HAP-1 (cell line): Measurements from ENCODE around the gene NME3.

Source experiments
- DNase-seq, 2 experiments: peaks; one replicate each; pipeline ENCODE4 v3.0.0-alpha.2; 2016 to 2020; ENCODE audit warnings: low spot score in 2 of 2
- H3K27me3 ChIP-seq: fragments of 250-450 bp; sonication (Bioruptor Pico); 2 replicates; pipeline ENCODE4 v1.5.1; 2020; ENCODE audit warnings: low read depth, mild to moderate bottlenecking, moderate library complexity
- H3K36me3 ChIP-seq: fragments of 250-450 bp; sonication (Bioruptor Pico); replicated peaks from 2 replicates; pipeline ENCODE4 v1.5.1; 2020; ENCODE audit warnings: mild to moderate bottlenecking
- H3K4me1 ChIP-seq: fragments of 250-450 bp; sonication (Bioruptor Pico); 2 replicates; pipeline ENCODE4 v1.5.1; 2020; ENCODE audit warnings: mild to moderate bottlenecking
- H3K4me3 ChIP-seq: fragments of 250-450 bp; sonication (Bioruptor Pico); 2 replicates; pipeline ENCODE4 v1.5.1; 2020; ENCODE audit warnings: mild to moderate bottlenecking, moderate library complexity
- H3K9me3 ChIP-seq: fragments of 250-450 bp; sonication (Bioruptor Pico); 2 replicates; pipeline ENCODE4 v1.5.1; 2020; ENCODE audit warnings: mild to moderate bottlenecking, moderate library complexity
- in situ Hi-C: fragments of 300-500 bp; cut with MboI; formaldehyde crosslinking; loops from 3 replicates; pipeline ENCODE4 v1.14.3; 2020; ENCODE audit warnings: low sequenced_read_pairs, inconsistent platforms, mixed read lengths

The NME3 gene

DNA sequence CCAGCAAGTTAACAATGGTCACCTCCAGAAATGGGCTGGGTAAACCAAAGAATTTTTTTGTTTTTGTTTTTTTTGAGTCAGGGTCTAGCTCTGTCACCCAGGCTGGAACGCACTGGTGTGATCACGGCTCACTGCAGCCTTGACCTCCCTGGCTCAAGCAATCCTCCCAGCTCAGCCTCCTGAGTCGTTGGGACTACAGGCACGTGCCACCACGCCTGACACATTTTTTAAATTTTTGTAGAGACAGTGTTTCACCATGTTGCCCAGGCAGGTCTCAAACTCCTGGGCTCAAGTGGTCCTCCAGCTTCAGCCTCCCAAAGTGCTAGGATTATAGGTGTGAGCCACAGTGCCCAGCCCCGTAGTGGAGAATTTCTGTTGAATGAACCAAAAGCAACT, 9.3 kb upstream of the NME3 start:
- in situ Hi-C loops, result no loop called here
- no peak for DNase-seq
- no peaks in the 10 kb centered on the region for H3K9me3 ChIP-seq
- no peaks in the 10 kb centered on the region for H3K27me3 ChIP-seq
- H3K4me3 ChIP-seq, result no peak overlapping the region
- peaks cover 17% of the 10 kb centered on the region for H3K36me3 ChIP-seq
- H3K4me1 ChIP-seq, result no peaks in the 10 kb centered on the region

DNA sequence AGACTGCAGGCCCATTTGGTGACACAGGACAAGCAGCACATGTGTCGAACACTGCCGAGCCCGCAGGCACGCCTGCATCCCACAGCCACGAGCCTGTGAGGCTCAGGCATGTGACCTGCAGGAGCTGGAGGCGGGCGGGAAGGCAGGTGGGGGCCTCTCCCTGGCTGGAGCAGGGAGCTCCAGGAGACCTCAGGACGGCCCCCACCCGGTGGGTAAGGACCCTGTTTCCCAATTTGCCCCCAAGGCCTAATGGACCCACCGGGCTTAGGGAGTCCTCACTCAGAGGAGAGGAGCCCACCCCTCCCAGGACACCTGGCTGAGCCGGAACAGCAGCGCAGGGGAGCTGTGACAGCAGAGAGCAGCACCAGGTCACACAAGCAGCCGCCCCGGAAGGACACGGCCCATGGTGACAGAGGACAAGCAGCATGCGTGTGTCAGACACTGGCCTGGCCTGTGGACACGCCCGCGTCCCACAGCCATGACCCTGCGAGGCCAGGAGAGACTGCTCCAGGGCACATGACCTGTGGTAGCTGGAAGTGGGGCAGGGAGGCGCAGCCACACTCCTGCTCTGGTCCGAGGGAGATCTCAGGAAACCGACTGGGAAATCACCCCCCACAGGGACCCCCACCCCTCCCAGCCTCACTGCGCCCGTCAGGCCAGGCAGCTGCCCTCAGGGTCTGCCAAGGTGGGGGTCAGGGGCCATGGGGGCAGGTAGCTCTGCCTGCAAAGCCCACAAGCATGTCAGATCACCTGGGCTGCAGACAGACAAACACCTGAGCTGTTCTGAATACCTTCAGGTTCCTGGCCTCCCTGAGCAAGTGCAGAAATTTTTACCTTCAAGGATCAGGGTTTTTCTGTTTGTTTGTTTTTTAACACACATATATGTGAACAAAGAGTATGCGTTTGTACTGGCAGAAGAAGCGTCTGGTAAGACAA, 8.7 kb upstream of the NME3 start:
- no peak overlapping the region for H3K4me3 ChIP-seq
- peaks cover 23% of the 10 kb centered on the region for H3K36me3 ChIP-seq
- H3K4me1 ChIP-seq, result no peaks in the 10 kb centered on the region
- H3K27me3 ChIP-seq, result no peaks in the 10 kb centered on the region
- DNase-seq, result no peak
- in situ Hi-C loops, result no loop called here
- H3K9me3 ChIP-seq, result no peaks in the 10 kb centered on the region

DNA sequence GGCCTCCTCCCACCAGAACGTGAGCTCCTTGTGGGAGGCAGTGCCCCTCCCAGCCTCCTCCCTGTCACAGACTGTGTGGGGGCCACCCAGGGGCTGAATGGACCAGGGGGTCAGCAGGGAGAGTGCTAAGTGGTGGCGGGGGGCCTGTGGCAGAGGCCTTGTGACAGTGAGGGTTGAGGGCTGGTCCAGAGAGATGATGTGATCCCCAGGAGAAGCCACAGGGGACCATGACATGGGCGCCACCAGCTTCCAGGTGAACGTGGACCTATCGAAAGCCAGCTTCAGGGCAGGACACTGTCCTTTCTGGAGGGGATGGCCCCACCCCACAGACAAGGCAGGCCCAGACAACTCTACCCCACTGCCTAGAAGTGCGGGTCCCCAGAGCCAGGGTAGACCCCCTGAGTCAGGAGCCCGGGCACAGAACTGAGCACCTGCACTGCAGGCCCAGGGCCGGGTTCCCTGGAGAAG, 7.9 kb upstream of the NME3 start:
- no peak for DNase-seq
- peaks cover 23% of the 10 kb centered on the region for H3K36me3 ChIP-seq
- no peak overlapping the region for H3K4me3 ChIP-seq
- peaks cover 2% of the 10 kb centered on the region; the same call in 1 of the 2 replicates for H3K4me1 ChIP-seq
- in situ Hi-C loops, result no loop called here
- H3K9me3 ChIP-seq, result no peaks in the 10 kb centered on the region
- H3K27me3 ChIP-seq, result no peaks in the 10 kb centered on the region

DNA sequence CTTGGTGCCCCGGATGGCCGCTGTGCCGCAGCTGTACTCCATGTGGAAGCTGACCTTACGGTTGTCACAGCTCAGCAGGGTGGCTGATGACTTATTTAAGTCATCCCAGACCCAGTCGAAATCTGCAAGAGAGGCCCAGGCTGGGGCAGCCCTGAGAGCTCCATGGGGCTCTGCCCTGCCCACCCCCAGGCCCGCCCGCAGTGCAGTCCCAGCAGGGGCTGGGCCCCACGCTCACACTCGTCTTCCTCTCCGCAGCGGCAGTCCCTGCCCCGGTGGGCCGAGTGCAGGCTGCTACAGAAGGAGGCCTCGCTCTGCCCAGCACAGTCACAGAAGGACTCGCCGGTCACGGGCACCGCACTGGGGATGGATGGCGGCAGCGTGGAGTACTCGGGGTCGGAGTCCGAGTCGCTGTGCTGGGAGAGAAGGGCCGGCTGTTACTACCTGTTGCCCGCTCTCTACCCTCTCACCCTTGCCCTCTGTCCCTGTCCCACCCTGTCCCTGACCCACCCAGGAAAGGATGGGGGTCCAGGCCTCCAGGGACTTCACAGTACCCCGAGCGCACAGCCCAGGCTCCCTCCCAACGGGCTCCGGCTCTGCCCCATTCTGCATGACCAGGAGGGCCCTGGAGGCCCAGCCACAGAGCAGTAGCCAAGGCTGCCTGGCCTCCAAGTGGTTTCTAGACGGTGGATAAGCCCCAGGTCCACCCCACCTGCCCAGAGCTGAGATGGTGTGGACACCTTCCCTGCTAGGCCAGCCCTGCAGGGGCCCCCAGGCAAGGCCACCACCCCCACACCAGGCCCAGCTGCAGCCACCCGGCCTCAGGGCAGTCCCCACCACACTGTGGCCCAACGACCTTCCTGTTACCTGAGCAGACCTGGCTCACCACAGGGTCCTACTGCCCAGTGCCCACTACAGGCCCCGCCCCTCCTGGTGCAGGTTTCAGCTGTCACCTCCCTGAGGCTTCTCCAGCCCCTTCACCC, 7.1 kb upstream of the NME3 start:
- Histone ChIP-seq H3K9me3 (no peaks in the 10 kb centered on the region), H3K4me3 (no peak overlapping the region), H3K27me3 (no peaks in the 10 kb centered on the region), H3K36me3 (peaks cover 21% of the 10 kb centered on the region), H3K4me1 (peaks cover 3% of the 10 kb centered on the region; the same call in 1 of the 2 replicates)
- in situ Hi-C loops, result no loop called here
- DNase-seq, result no peak

DNA sequence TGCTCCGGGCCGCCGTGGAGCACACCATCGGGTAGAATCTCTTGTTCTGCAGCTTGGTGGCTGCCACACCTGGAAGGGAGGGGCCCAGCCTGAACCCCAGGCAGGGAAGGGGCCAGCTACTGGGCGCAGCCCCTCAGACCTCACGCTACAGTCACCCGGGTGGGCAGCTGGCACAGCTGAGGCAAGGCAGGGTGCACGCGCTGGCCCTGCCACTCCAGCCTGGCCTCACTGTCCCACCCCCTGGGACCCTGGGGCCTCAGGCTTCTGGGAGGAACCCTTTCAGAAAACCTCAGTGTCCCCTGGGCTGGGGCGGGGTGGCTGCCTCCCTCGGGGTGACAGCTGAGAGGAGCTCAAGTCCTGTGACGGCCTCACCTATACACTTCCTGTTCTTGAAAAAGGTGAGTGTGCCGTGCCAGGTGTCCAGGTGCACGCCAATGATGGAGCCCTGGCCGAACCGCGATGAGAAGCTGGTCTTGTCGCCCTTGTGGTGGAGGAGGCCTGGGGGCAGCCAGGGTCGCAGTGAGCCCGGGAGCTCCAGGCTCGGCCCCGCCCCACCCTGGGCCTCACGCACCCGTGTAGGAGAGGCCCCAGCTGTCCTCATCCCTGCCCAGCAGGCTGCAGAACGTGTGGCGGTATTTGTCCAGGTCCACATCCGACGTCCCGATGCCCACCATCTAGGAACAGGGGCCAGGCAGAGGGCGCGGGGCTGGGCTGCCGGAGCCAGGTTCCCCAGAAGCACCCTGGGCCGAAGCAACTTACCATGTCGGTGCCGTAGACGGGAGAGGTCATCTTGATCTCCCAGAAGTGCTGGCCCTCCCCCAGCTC, 6.2 kb upstream of the NME3 start:
- Histone ChIP-seq H3K9me3 (no peaks in the 10 kb centered on the region), H3K4me3 (no peak overlapping the region), H3K4me1 (peaks cover 3% of the 10 kb centered on the region; the same call in 1 of the 2 replicates), H3K36me3 (peaks cover 24% of the 10 kb centered on the region), H3K27me3 (no peaks in the 10 kb centered on the region)
- in situ Hi-C loops, result no loop called here
- no peak for DNase-seq

DNA sequence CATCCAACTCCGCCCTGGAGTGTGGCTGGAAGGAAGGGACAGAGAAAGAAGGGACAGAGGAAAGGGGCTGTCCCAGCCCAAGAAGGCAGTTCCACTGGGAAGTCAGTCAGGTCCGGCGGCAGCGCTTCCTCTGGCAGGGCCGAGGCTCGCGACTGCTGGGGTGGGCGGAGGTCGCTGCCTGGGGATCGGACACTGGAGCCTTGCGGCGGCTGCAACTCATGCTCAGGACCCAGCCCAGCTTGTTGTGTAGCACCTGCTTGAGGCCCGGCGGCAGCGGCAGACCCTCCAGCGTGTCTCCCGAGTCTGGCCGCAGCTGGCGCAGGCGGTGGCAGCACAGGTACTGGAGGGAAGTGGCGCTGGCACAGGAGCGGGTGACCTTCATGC, 5.6 kb upstream of the NME3 start:
- in situ Hi-C loops, result no loop called here
- no peaks in the 10 kb centered on the region for H3K27me3 ChIP-seq
- H3K4me3 ChIP-seq, result no peak overlapping the region
- peaks cover 30% of the 10 kb centered on the region for H3K36me3 ChIP-seq
- no peaks in the 10 kb centered on the region for H3K9me3 ChIP-seq
- no peak for DNase-seq
- H3K4me1 ChIP-seq, result peaks cover 3% of the 10 kb centered on the region; the same call in 1 of the 2 replicates

DNA sequence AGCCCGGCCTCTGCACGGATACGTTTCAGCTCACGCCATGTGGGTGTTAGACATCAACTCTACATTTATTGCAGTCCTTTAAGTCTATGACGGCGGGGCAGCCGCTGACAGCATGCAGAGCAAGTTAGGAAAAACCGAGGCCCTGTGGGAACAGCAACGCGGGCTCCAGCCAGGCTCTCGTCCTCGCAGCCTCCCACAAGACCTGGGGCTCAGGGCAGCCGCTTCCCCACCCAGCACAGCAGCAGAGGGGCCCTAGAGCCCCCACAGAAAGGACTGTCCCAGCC, 5.3 kb upstream of the NME3 start:
- in situ Hi-C loops, result no loop called here
- Histone ChIP-seq H3K4me3 (no peak overlapping the region), H3K4me1 (peaks cover 3% of the 10 kb centered on the region; the same call in 1 of the 2 replicates), H3K9me3 (no peaks in the 10 kb centered on the region), H3K36me3 (peaks cover 33% of the 10 kb centered on the region), H3K27me3 (no peaks in the 10 kb centered on the region)
- no peak for DNase-seq

DNA sequence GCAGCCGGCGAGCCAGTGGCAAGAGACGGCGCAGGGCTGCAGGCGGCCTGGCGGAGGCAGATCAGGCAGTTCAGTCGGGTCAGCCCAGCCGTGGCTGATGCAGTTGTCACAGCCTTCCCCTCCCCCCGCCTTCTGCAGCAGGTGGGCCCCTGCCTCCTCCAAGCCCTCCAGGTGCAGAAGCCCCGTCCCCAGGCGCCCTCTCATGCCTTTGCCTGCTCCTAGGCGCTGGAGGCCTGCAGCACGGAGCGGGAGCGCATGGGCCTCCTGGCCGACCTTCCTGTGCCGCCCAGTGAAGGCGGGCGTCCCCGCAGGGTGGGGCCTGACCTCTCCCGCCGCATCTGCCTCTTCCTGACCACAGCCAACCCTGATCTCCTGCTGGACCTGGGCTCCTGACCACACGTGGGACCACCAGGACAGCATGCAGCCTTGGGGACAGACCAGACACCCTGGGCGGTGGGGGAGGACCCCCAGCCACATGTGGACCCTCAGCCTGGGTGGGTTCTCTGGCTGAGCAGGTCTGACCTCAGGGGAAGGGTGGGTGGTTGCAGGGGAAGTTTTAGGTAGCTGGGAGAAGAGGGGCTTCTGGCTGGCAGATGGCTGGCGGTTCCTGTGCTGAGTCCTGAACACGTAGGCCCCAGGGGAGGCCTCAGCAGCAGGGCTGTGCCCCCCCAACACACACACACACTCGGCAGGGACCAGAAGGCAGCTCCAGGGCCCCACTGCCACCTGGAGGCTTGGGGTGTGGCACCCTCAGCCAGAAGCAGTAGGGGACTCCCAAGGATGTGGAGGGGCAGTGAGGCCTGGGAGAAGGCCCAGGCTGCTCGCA, 4.7 kb upstream of the NME3 start:
- Histone ChIP-seq H3K4me3 (no peak overlapping the region), H3K4me1 (peaks cover 3% of the 10 kb centered on the region; the same call in 1 of the 2 replicates), H3K27me3 (no peaks in the 10 kb centered on the region), H3K36me3 (peaks cover 33% of the 10 kb centered on the region), H3K9me3 (no peaks in the 10 kb centered on the region)
- DNase-seq, result no peak
- in situ Hi-C loops, result no loop called here

DNA sequence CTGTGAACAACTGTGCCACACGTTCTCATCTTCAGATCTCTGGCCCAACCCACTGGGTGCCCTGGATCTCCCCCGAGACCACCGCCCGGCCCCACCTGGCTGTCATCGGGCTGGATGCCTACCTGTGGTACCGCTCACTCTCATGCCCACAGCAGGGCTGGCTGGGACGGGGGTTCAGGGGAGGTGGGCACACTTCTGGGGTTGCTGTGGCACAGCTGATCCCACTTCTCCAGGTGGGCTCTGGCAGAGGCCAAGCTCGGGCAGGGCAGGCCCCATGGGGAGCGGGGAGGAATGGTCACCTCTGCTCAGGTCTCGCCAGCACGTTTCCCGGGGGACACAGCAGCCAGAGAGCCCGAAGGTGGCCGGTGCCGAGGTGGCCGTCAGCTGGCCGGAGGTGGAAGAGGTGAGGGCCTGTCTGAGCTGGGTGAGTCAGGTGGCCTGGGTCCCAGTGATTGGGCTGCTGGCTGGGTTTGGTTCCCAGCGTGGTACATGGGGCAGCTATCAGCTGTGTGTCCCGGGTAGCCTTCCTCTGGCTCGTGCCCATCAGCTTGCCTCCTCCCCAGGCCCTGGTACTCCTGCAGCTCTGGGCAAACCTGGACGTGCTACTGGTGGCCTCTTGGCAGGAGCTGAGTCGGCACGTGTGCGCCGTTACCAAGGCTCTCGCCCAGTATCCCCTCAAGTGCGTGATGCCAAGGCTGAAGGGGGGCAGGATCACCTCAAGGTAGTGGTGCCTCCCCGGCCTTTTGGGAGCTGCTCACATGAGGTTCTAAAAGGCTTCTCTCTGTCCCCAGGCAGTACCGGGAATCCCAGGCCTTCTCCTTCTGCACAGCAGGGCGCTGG, 3.9 kb upstream of the NME3 start:
- in situ Hi-C loops, result no loop called here
- H3K27me3 ChIP-seq, result no peaks in the 10 kb centered on the region
- peaks cover 39% of the 10 kb centered on the region for H3K36me3 ChIP-seq
- no peak overlapping the region for H3K4me3 ChIP-seq
- H3K4me1 ChIP-seq, result peaks cover 6% of the 10 kb centered on the region; the same call in 1 of the 2 replicates
- no peak for DNase-seq
- H3K9me3 ChIP-seq, result no peaks in the 10 kb centered on the region

DNA sequence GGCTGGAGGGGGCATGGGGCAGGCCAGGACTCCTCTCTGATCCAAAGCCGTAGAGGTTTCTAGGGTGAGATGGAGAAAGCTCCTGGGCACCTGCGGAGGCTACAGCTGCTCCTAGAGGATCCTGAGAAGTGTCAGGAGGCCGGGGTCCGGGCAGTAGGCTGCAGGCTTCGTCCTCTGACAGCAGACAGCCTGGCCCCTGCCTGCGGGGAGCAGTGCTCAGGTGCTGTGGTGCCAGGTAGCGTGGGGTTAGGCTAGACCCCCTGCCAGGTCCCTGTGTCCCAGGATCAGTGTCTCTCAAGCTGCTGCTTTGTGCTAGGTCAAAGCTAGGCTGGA, 3.1 kb upstream of the NME3 start:
- Histone ChIP-seq H3K27me3 (no peaks in the 10 kb centered on the region), H3K4me3 (peak overlapping the region; percentile 86), H3K4me1 (peaks cover 6% of the 10 kb centered on the region; the same call in 1 of the 2 replicates), H3K9me3 (no peaks in the 10 kb centered on the region), H3K36me3 (peaks cover 47% of the 10 kb centered on the region)
- no peak for DNase-seq
- in situ Hi-C loops, result loop anchor here (5.0 kb wide), 1 partner anchor 67 kb away; the partner anchor contains the start of gene MAPK8IP3

DNA sequence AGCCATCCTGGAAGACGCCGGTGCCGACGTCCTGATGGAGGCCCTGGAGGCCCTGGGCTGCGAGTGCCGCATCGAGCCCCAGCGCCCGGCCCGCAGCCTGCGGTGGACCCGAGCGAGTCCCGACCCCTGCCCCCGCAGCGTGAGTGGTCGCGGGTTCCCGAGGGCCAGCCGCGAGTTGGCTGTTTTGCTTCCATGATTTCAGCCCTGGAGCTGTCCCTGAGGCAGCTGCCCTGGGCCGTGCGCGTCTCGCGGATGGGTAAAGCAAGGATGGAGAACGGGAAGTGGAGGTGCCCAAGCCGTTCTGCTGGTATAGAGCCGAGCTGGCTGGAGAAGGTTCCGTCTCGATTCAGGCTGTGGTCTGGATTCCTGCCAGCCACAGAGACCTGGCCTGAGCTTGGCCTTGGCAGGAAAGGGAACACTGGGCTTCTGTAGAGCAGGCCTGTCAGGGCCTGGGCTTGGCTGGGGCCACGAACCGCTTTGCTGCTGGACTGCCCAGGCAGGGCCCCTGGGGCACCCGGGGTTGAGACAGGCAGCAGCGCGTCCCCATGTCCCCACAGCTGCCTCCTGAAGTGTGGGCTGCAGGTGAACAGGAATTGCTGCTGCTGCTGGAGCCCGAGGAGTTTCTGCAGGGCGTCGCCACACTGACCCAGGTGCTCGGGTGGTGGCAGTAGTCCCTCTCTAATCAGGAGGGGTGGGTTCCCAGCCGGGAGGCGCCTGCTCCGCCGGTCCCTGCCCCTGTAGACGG, 2.5 kb upstream of the NME3 start:
- H3K4me3 ChIP-seq, result peak overlapping the region; percentile 86
- peaks cover 52% of the 10 kb centered on the region for H3K36me3 ChIP-seq
- DNase-seq, result no peak
- in situ Hi-C loops, result loop anchor here (5.0 kb wide), 1 partner anchor 67 kb away; the partner anchor contains the start of gene MAPK8IP3
- no peaks in the 10 kb centered on the region for H3K9me3 ChIP-seq
- H3K27me3 ChIP-seq, result no peaks in the 10 kb centered on the region
- H3K4me1 ChIP-seq, result peaks cover 6% of the 10 kb centered on the region; the same call in 1 of the 2 replicates
